HFF-Myc (cell line): ENCODE results near the gene ADCY9.
"Not testable (repeated sequence)": the region's sequence is repeated elsewhere in the genome, so short reads cannot be mapped to it uniquely, and the experiment has no call there.

Source experiments
- DNase-seq: peaks from one replicate; pipeline ENCODE4 v3.0.0-alpha.2; 2011; ENCODE audit warnings: low read depth; ENCODE audit errors: extremely low read depth
- H3K4me3 ChIP-seq: replicated peaks from 2 replicates; pipeline ENCODE4 v1.5.1; 2011; ENCODE audit warnings: low read depth, mild to moderate bottlenecking, control low read depth, low read length
- CTCF ChIP-seq: IDR thresholded peaks from 2 replicates; pipeline ENCODE4 v1.5.1; 2012; ENCODE audit warnings: mild to moderate bottlenecking, low read depth, low read length, control low read depth; ENCODE audit errors: missing control alignments

ADCY9 gene

DNA sequence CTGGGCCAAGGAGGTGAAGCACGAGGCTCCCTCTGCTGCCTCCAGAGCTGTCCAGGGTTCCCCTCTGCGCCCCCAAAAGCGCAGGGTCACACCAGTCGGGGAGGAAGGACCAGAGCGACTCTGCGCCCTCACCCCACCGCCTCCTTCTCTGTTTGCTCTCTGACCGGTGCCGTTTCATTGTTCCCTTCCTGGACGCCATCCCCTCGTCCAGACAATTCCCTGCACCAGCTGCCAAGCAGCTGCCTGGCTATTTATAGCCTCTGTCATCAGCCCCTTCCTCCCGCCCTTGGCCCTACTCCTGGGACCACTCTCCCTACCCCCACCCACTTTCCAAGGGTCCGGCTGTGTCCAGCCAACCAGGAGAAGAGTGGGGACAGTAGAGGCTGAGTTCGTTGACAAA is 167.0 kb downstream of the ADCY9 start:
- H3K4me3 ChIP-seq, result no peak overlapping the region
- TF ChIP-seq CTCF, result no peak
- DNase-seq, result no peak

- no peak for DNase-seq
- TF ChIP-seq CTCF, result no peak
- no peak overlapping the region for H3K4me3 ChIP-seq
Observed at GRCh38 chr16:3948378-3948995, 167.8 kb downstream of the ADCY9 start.

DNA sequence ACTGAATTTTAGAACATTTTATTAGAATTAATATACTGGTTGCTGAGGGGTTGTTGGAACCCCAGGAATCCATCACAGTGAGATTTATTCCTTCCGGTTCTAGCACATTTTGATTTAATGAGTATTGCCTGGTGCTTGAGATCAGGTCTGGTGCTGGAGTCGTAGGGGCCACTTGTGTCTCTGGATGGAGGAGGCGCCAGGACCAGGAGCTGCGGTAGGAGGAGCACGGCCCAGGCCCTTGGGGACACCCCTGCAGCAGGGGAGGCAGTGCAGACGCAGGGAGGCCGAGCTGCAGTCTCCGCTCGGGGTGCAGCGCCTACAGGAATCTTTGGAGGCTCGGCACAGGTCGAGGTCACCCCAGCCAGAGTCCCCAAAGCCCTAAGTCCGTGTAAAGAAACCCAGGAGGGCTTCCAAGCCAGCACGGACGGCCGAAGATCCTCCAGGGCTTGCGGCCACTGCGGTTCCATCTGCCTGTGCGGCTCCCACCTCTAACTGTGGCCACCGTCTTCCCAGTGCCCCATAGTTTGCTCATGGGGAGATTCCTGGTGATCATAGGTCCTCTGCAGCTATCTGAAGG is 169.6 kb downstream of the ADCY9 start:
- DNase-seq, result no peak
- no peak for TF ChIP-seq CTCF
- H3K4me3 ChIP-seq, result no peak overlapping the region

DNA sequence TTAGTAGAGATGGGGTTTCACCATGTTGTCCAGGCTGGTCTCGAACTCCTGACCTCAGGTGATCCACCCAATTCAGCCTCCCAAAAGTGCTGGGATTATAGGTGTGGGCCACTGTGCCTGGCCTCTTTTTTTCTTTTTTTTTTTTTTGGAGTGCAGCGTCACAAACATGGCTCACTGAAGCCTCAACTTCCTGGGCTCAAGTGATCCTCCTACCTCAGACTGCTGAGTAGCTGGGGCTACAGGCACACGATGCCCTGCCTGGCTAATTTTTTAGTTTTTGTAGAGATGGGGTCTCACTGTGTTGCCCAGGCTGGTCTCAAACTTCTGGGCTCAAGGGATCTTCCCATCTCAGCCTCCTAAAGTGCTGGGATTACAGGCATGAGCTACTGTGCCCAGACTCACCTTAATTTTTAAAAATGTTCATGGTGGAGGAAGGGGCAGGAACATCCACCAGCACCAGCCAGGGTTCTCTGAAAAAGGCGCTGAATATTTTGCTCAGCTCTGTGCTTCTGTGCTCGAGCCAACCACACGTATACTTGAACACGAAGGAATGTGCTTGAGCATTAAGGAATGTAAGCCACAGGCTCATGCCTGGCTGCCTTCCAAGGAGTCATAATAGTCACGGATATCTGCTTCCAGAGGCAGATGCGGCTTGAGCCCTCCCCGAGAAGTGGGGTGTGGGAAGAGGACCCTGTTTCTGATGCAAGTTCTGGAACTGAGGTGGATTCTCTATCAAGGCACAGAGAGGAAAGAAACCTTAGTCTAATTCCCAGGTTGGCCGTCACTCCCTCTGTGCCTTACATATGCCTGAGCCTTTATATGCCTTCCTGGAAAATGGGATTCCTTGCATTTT is 170.3 kb downstream of the ADCY9 start:
- no peak overlapping the region for H3K4me3 ChIP-seq
- DNase-seq, result peak; percentile 95
- TF ChIP-seq CTCF, result no peak

DNA sequence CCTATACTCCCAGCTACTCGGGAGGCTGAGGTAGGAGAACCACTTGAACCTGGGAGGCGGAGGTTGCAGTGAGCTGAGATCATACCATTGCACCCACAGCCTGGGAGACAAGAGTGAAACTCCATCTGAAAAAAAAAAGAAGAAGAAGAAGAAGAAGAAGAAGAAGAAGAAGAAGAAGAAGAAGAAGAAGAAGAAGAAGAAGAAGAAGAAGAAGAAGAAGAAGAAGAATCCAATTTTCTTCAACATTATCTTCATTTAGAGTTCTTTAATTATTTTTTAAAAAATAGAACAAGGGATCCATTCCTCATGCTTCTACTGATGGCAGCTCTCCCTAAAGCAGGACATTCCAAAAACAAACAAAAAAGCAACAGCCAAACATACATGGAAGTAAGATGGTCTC is 171.8 kb downstream of the ADCY9 start:
- H3K4me3 ChIP-seq, DNase-seq: not testable (repeated sequence)

GRCh38 chr16:3942146-3942545 is 174.1 kb downstream of the ADCY9 start:
- not testable (repeated sequence) for H3K4me3 ChIP-seq, DNase-seq

- H3K4me3 ChIP-seq, result peak overlapping the region; percentile 41
- peak; percentile 96 for TF ChIP-seq CTCF
- DNase-seq, result no peak
Observed at GRCh38 chr16:3938843-3939624, 177.2 kb downstream of the ADCY9 start.
